Nucleus accumbens (tissue), 56 donors: Measurements from ENCODE around the gene WDR1.

Source experiments
- DNase-seq, 56 donors: peaks; one replicate each; lab custom pipeline; 2025; lab: John Stamatoyannopoulos, UW

WDR1 gene

GRCh38 chr4:10116569-10117358, at the start of gene WDR1:
WDR1 (minus strand) TSS chr4:10116799; CDS start chr4:10116666, 133 bp downstream.
- peak in 55 of 56 donors; percentile 66 to 96 (median 91) for DNase-seq

- peak in 27 of 56 donors; percentile 1 to 60 (median 10) for DNase-seq
Measured at GRCh38 chr4:10164877-10165283, 48.3 kb upstream of the WDR1 start.

GRCh38 chr4:10163296-10163695, 46.7 kb upstream of the WDR1 start:
- DNase-seq = no peak

GRCh38 chr4:10162341-10163000, 45.9 kb upstream of the WDR1 start:
- DNase-seq = no peak

GRCh38 chr4:10161840-10162239, 45.2 kb upstream of the WDR1 start:
- DNase-seq = no peak

GRCh38 chr4:10161146-10161545, 44.5 kb upstream of the WDR1 start:
- no peak for DNase-seq

- no peak for DNase-seq
Measured at GRCh38 chr4:10160281-10160856, 43.8 kb upstream of the WDR1 start.

GRCh38 chr4:10159671-10160070, 43.1 kb upstream of the WDR1 start:
- no peak for DNase-seq

- no peak for DNase-seq
Measured at GRCh38 chr4:10158333-10158942, 41.8 kb upstream of the WDR1 start.

GRCh38 chr4:10157478-10158332, 41.1 kb upstream of the WDR1 start:
- DNase-seq = peak in 44 of 56 donors; percentile 0 to 70 (median 16)

GRCh38 chr4:10154241-10154640, 37.6 kb upstream of the WDR1 start:
- DNase-seq = no peak

- no peak for DNase-seq
Measured at GRCh38 chr4:10153161-10153560, 36.6 kb upstream of the WDR1 start.

- DNase-seq = no peak
Measured at GRCh38 chr4:10151182-10151581, 34.6 kb upstream of the WDR1 start.

GRCh38 chr4:10144966-10145365, 28.4 kb upstream of the WDR1 start:
- DNase-seq = no peak

- DNase-seq = no peak
Measured at GRCh38 chr4:10144479-10144878, 27.9 kb upstream of the WDR1 start.

GRCh38 chr4:10143171-10143570, 26.6 kb upstream of the WDR1 start:
- no peak for DNase-seq

- no peak for DNase-seq
Measured at GRCh38 chr4:10140866-10141759, 24.5 kb upstream of the WDR1 start.

GRCh38 chr4:10139518-10139917, 22.9 kb upstream of the WDR1 start:
- no peak for DNase-seq

- DNase-seq = no peak
Measured at GRCh38 chr4:10135260-10135659, 18.7 kb upstream of the WDR1 start.
